HL-60/S4 (cell line): Measurements from ENCODE around the gene ZNF358.

Experiments used
- in situ Hi-C: fragments of 300-500 bp; cut with MboI; formaldehyde crosslinking; loops from 2 replicates; pipeline ENCODE4 v1.14.3; 2022; ENCODE audit warnings: low sequenced_read_pairs

ZNF358 gene

DNA sequence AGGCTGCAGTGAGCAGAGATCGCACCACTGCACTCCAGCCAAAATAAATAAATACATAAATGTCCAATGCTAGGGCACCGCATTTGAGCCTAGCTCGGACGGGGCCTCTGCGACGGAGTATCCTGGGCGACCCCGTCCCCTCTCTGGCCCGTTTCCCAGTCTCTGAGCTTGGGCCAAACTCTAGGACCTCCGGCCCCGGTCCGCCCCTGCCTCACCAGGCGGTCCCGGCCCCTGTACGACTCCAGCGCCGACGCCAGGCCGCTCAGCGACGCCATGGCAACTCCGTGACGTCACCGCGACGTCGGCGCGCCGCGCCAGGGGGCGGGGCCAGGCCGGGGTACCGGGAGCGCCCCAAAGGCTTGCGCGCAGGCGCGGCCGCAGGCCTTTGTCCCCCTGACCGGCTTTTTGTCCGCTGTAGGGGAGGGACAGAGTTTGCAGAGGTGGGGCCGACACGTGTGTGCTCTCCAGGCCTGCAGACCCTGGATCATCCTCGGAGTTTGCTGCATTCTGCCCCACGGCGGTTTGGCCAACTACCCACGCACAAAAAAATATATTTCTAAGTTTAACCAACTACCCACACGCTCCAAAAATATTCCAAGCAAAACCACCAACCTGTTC, 27.1 kb upstream of the ZNF358 start, which contains the start of gene PEX11G:
TSS of gene PEX11G (minus strand) at position 300 of the 618 bp plus-strand sequence. CDS start at position 275, 25 bp downstream.
- in situ Hi-C loops = no loop called here

- in situ Hi-C loops = no loop called here
Observed at GRCh38 chr19:7489609-7490044, 26.3 kb upstream of the ZNF358 start.

DNA sequence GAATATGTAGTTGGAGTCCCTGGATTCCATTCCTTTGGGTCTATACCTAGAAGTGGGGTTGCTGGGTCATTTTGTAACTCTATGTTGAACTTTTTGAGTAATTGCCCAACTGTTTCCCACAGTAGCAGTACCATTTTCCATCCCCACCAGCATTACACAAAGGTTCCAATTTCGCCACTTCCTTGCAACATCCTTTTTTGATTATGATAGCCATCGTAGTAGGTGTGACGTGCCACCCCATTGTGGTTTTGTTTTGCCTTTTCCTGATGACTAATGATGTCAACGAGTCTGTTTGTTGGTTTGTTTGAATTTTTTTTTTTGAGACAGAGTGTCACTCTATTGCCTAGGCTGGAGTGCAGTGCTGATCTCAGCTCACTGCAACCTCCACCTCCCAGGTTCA, 23.8 kb upstream of the ZNF358 start:
- in situ Hi-C loops = no loop called here

GRCh38 chr19:7492558-7492957, 23.3 kb upstream of the ZNF358 start:
- in situ Hi-C loops = no loop called here

DNA sequence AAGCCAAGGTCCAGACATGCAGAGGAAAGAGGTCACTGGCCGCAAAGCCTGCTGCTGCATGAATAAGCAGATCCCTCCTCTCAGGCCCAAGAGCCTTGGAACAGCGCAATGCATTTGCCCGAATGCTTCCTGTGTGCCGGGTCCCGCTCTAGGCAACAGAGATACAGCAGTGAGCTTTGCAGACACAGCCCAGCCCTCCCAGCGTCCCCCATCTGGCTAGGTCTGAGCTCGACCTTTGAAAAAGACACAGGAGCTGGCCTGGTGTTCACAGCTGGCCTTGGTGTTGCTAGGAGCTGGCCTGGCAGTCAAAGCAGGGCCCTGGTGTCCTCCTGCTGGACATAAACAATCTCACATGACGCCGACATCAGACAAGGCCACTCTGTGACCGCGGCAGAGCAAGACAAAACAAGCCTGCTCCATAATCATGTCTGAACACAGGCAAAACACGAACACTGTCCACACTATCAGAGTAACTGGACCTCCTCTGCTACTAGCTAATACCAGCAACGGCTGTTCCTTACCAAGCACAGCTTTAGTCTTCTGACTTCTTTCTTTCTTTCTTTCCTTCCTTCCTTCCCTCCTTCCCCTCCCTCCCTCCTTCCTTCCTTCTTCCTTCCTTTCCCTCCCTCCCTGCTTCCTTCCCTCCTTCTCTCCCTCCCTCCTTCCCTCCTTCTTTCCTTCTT, 21.3 kb upstream of the ZNF358 start:
- in situ Hi-C loops = no loop called here

DNA sequence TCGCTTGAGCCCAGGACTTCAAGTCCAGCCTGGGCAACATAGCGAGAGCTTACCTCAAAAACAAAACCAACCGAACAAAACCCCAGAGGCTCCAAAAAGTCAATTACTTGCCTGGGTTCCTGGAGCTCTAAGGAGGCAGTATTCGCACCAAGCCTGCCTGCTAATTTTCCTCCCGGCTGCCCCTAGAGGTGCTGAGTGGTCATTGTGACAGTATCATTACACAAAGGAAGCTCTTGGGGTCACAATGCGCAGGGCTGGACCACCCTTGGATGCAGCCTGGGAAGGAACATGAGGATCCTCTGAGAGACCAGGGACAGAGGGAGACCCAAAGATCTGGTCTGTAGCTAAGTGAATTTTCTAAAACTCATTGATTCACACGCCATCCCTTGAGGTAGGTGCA, 18.6 kb upstream of the ZNF358 start:
- in situ Hi-C loops = no loop called here

DNA sequence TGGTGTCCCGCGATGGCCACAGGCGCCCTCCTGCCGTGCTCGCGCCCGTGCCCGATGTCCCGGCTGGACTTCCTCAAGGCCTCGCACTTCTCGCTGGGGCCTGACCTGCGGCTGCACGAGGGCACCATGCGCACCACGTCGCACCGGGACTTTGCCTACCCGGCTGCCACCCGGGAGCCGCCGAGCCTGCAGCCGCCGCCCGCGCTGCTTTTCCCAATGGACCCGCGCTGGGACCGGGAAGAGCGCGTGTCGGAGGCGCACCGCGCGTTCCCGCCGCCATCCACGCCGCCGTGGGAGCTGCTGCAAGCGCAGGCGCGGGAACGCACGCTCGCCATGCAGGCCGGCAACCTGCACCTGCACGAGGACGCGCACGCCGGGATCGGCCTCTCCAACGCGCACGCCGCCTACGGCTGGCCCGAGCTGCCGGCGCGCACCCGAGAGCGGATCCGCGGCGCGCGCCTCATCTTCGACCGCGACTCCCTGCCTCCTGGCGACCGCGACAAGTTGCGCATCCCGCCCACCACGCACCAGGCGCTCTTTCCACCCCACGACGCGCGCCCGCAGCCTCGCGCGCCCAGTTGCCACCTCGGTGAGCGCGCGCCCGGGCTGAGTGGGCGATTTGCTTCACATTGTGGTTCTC, 15.0 kb upstream of the ZNF358 start:
- in situ Hi-C loops = no loop called here

GRCh38 chr19:7502552-7502951, 13.4 kb upstream of the ZNF358 start:
- in situ Hi-C loops = no loop called here

DNA sequence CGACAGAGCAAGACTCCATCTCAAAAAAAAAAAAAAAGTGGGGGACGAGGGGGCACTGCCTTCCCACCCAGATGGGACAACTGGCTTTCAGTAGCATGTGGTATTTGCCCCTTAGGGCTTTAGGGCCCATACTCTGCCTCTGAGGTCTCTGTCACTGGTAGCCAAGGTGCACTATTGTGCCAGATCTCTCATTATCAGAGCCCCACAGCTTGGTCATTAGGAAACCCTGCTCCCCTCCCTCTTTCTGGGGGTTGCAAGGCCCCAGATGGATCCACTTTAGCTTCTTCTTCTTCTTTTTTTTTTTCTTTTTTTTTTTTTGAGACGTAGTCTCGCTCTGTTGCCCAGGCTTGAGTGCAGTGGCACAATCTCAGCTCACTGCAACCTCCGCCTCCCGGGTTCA, 11.2 kb upstream of the ZNF358 start:
- in situ Hi-C loops = no loop called here

DNA sequence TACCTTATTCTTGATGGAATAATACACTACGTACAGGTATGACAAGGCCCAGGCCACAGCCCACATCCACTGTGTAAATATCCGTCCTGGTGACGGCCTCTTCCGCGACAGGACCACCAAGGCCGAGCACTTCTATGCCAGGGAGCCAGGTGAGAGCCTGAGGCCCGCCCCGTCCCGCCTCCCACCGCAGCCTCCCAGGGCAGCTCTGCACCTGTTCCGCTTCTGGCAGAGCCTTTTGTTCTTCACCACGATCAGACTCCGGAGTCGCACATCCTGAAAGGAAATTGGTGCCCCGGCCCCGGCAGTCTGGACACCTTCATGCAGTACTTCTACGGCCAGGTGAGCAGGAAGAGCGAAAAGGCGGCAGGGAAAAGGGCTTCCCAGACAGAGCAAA, 10.6 kb upstream of the ZNF358 start:
- in situ Hi-C loops = no loop called here

- in situ Hi-C loops = no loop called here
Observed at GRCh38 chr19:7505682-7506384, 10.1 kb upstream of the ZNF358 start.

- in situ Hi-C loops = no loop called here
Observed at GRCh38 chr19:7506385-7507328, 9.2 kb upstream of the ZNF358 start.

- in situ Hi-C loops = no loop called here
Observed at GRCh38 chr19:7507884-7508283, 8.0 kb upstream of the ZNF358 start.

- in situ Hi-C loops = no loop called here
Observed at GRCh38 chr19:7509625-7510024, 6.3 kb upstream of the ZNF358 start.

GRCh38 chr19:7512400-7512851, 3.5 kb upstream of the ZNF358 start:
- in situ Hi-C loops = no loop called here

DNA sequence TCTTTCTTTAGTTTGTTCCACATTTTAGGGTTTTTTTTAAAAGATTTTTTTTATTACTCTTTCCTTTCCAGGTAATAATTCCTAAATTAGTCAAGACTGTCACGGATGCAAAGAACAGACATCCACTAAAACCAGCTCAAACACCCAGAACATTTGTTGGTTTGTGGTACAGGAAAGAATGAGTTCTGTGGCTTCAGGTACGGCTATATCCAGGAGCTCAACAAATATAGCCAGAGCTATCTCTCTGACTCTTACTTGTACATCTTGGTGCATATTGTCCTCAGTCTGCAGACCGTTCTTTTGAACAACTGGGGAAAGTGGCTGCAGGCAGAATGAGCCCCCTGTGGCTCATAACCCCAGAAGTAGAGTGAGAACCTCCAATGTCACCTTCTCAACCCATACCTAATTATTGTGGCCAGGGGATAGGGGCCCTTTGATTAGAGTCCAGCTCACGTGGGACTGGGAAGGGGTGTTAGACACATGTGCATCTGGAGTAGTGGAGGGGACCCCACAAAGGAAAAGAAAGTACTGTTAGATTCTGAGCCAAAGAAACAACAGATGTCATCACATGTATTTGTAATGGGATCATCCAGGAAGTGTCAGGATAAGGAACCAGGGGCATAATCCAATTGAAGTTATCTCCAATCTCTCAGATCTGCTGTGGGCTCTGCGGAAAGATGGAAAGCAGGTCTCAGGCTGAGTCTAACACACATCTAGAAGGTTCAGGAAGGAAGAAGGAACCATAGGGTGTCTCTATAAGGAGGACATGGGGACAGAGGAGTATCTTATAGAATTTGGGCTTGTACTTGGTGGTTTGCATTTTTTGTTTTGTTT, 1.9 kb upstream of the ZNF358 start:
- in situ Hi-C loops = no loop called here

- in situ Hi-C loops = no loop called here
Observed at GRCh38 chr19:7515110-7515644, 726 bp upstream of the ZNF358 start.

DNA sequence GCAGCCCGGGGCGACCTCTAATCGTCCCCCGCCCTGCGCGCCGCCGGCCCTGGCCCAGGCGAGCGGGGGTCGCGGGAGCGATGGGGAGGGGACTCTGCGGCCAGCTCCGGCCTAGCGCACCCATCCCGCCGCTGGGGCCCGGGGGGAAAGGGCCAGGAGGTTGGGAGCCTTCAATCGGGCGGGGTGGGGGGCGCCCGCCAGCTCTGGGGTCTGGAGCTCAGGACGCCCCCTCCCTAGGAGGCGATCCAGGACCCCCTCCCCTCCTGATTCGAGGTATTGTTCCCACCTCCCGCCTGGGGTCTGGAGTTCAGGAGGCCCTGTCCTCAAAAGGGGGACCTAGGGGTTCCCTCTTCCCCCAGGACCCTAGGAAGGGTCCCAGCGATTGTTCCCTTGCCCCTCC, 430 bp downstream of the ZNF358 start:
- in situ Hi-C loops = no loop called here

GRCh38 chr19:7516878-7517277, 975 bp downstream of the ZNF358 start:
- in situ Hi-C loops = no loop called here
